ENCODE data around the gene ZNF146.
"Not testable (repeated sequence)": the region's sequence is repeated elsewhere in the genome, so short reads cannot be mapped to it uniquely, and the experiment has no call there.

ZNF146 gene

DNA sequence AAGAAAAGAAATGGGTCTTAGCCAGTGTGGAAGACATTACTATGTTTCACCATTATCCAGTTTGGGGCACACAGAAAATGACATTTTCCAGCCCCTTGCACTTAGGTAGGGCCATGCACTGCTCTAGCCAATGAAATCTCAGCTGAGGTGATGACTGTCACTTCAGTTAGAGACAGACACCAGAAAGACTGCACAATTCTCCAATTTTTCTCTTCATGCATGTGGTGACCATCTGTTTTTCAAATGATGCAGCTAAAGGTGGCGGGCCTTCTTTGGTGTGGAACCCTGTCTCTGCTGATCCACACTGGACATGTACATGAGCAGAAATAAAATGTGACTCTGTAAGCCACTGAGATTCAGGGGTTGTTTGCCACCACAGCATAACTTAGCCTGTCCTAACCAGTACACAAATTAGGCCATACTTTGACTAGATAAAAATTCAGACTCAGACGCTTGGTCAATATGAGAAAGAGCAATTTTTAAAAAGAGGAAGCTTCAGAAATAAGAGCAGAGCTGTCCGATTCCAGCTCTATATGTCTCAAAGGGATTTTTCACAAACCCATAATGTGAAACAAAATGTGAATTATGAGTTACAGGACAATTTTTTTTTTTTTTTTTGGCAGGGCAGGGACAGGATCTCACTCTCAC is 7.2 kb upstream of the ZNF146 start:
- peaks cover 2% of the 10 kb centered on the region for H3K36me3 Mint-ChIP-seq (ENCODE audit: insufficient read depth)
- no peak for ATAC-seq (replicated peaks; ENCODE audit: extremely low read depth, poor library complexity, severe bottlenecking)
- H3K9me3 Mint-ChIP-seq, result no peaks in the 10 kb centered on the region
- no peaks in the 10 kb centered on the region for H3K4me1 Mint-ChIP-seq
- DNase-seq (ENCODE audit: low spot score in 2 of 2), result no peak
- H3K27ac Mint-ChIP-seq (ENCODE audit: low read depth), result peak overlapping the region; percentile 56
- no peaks in the 10 kb centered on the region for H3K27me3 Mint-ChIP-seq
- no peak overlapping the region for H3K4me3 Mint-ChIP-seq

DNA sequence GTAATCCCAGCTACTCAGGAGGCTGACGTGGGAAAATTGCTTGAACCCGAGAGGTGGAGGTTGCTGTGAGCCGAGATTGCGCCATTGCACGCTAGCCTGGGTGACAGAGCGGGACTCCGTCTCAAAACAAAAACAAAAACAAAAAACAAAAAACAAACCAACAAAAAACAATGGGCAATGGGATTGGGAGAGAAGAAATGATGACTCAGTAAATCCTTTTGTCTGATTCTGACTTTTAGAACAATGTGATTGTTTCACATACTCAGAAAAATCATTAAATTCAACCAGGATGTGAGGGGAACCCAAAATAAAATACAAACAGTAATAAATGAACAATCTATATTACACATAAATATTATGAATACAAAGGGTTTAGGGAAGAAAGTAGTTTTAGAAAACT is 5.5 kb upstream of the ZNF146 start:
- DNase-seq (ENCODE audit: low spot score in 2 of 2) (no peak), ATAC-seq (replicated peaks; ENCODE audit: extremely low read depth, poor library complexity, severe bottlenecking) (no peak)
- Mint-ChIP-seq H3K4me3 (no peak overlapping the region), H3K27ac (ENCODE audit: low read depth) (no peak overlapping the region), H3K36me3 (ENCODE audit: insufficient read depth) (peaks cover 2% of the 10 kb centered on the region), H3K27me3 (no peaks in the 10 kb centered on the region), H3K4me1 (no peaks in the 10 kb centered on the region), H3K9me3 (no peaks in the 10 kb centered on the region)

DNA sequence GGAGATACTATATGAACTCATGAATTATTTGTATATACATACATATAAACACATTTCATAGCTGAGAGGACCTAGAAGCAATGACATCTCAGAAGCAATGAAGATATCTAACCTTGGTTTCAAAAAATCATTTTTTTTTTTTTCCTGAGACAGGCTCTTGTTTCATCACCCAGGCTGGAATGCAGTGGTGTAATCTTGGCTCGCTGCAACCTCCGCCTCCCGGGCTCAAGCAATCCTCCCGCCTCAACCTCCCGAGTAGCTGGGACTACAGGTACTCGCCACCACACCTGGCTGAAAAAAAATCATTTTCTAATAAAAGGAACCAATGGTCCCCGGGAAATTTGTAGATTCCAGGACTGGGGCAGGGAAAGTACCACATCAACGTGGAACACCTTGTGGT is 4.4 kb upstream of the ZNF146 start:
- H3K36me3 Mint-ChIP-seq (ENCODE audit: insufficient read depth), result no peaks in the 10 kb centered on the region
- no peaks in the 10 kb centered on the region for H3K27me3 Mint-ChIP-seq
- no peaks in the 10 kb centered on the region for H3K9me3 Mint-ChIP-seq
- ATAC-seq (replicated peaks; ENCODE audit: extremely low read depth, poor library complexity, severe bottlenecking) (no peak), DNase-seq (ENCODE audit: low spot score in 2 of 2) (no peak)
- no peaks in the 10 kb centered on the region for H3K4me1 Mint-ChIP-seq
- no peak overlapping the region for H3K27ac Mint-ChIP-seq (ENCODE audit: low read depth)
- no peak overlapping the region for H3K4me3 Mint-ChIP-seq

DNA sequence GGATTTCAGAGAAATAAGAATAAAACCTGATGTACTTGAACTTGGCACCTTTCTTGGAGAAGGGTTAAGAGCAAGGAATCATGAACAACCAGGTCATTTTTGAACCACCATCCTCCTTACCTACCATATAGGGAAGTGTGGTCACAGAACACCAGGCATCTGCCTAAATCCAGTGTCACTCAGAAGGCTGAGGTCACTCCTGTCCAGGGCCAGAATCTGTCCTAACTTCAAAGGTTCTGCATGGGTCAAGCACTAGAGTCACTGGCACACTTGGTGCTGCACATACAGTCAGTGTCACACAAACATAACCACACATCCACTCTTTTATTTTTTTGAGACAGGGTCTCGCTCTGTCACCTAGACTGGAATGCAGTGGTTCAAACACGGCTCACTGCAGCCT is 2.0 kb upstream of the ZNF146 start:
- Mint-ChIP-seq H3K4me3 (no peak overlapping the region), H3K27me3 (no peaks in the 10 kb centered on the region), H3K9me3 (no peaks in the 10 kb centered on the region), H3K27ac (ENCODE audit: low read depth) (no peak overlapping the region), H3K36me3 (ENCODE audit: insufficient read depth) (peaks cover 4% of the 10 kb centered on the region), H3K4me1 (peaks cover 6% of the 10 kb centered on the region)
- DNase-seq (ENCODE audit: low spot score in 2 of 2) (no peak), ATAC-seq (replicated peaks; ENCODE audit: extremely low read depth, poor library complexity, severe bottlenecking) (no peak)

DNA sequence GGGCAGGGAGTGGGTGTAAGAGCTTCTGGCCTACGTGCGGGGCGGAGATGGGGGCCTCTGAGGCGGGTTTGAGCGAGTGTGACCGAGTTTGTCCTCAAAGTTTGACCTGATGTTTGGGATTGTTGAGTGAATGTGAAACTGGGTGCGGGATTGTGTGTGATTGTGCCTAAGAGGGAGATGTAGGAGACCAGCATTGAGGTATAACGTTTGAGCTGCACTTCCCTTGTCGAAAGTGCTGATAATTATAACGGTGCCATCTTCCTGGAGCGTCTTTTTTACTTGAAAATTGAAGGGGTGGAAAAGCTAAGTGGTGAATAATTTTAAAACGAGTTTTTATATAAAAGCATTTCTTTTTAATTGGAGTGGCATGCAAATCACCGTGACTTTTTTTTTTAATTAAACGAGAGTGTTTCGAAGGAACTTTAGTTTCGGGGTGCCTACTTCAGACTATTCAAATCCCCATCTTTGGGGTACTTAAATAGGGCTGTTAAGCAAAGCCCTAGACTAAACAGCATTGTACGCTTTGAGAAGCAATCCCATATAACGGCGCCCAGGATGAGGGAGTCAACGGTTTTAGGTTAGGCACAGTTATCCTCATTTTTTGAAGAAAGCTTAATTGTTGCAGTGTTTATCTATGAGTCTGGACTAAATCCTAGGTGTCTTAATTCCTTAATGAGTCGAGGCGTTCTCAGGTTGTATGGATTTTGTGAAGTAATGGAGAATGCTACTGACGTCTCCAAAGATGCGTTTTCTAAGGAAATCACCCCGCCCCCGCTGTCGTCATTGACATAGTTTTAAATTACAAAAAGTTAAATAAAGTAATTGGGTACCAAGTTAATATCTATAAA is 594 bp downstream of the ZNF146 start:
- no peak overlapping the region for H3K4me3 Mint-ChIP-seq
- peaks cover 18% of the 10 kb centered on the region for H3K4me1 Mint-ChIP-seq
- DNase-seq (ENCODE audit: low spot score in 2 of 2) (no peak), ATAC-seq (replicated peaks; ENCODE audit: extremely low read depth, poor library complexity, severe bottlenecking) (peak; percentile 1)
- no peaks in the 10 kb centered on the region for H3K9me3 Mint-ChIP-seq
- H3K27ac Mint-ChIP-seq (ENCODE audit: low read depth), result no peak overlapping the region
- no peaks in the 10 kb centered on the region for H3K27me3 Mint-ChIP-seq
- H3K36me3 Mint-ChIP-seq (ENCODE audit: insufficient read depth), result peaks cover 17% of the 10 kb centered on the region

DNA sequence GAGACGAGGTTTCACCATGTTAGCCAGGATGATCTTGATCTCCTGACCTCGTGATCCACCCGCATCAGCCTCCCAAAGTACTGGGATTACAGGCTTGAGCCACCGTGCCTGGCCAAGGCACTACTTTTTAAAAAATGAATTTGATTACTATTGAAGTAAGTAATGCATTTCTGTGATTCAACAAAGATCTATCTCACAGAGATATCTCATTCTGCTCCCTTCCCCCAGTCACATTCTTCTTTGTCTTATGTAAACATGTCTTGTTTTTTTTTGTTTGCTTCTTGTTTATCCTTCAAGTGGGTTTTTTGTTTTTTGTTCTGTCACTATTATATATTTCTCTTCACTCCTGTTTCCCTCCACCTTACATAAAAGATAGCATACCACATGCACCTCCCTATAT is 6.6 kb downstream of the ZNF146 start:
- Mint-ChIP-seq H3K9me3 (no peaks in the 10 kb centered on the region), H3K27ac (ENCODE audit: low read depth) (peak overlapping the region; percentile 54), H3K4me3 (peak overlapping the region; percentile 1), H3K4me1 (peaks cover 45% of the 10 kb centered on the region), H3K27me3 (no peaks in the 10 kb centered on the region), H3K36me3 (ENCODE audit: insufficient read depth) (peaks cover 57% of the 10 kb centered on the region)
- ATAC-seq (replicated peaks; ENCODE audit: extremely low read depth, poor library complexity, severe bottlenecking) (no peak), DNase-seq (ENCODE audit: low spot score in 2 of 2) (no peak)

DNA sequence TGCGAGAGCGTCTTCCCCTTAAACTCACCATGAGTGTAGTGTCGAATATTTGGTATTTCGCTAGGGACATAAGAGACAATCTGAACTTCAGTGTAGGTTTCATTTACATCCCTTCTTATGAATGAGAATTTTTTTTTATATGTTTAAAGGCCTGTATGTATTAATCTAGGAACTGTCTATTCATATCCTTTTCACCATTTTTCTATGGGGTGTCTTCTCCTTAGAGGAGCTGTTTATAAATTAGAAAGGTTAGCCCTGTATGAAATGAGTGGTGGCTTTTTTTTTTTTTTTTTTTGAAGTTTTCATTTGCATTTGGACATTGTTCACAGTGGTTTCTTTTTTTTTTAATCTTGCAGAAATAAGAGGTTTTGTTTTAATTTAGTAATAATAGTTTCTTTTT is 7.6 kb downstream of the ZNF146 start:
- ATAC-seq (replicated peaks; ENCODE audit: extremely low read depth, poor library complexity, severe bottlenecking) (no peak), DNase-seq (ENCODE audit: low spot score in 2 of 2) (no peak)
- Mint-ChIP-seq H3K9me3 (no peaks in the 10 kb centered on the region), H3K4me1 (peaks cover 41% of the 10 kb centered on the region), H3K36me3 (ENCODE audit: insufficient read depth) (peaks cover 63% of the 10 kb centered on the region), H3K27ac (ENCODE audit: low read depth) (no peak overlapping the region), H3K4me3 (no peak overlapping the region), H3K27me3 (no peaks in the 10 kb centered on the region)

DNA sequence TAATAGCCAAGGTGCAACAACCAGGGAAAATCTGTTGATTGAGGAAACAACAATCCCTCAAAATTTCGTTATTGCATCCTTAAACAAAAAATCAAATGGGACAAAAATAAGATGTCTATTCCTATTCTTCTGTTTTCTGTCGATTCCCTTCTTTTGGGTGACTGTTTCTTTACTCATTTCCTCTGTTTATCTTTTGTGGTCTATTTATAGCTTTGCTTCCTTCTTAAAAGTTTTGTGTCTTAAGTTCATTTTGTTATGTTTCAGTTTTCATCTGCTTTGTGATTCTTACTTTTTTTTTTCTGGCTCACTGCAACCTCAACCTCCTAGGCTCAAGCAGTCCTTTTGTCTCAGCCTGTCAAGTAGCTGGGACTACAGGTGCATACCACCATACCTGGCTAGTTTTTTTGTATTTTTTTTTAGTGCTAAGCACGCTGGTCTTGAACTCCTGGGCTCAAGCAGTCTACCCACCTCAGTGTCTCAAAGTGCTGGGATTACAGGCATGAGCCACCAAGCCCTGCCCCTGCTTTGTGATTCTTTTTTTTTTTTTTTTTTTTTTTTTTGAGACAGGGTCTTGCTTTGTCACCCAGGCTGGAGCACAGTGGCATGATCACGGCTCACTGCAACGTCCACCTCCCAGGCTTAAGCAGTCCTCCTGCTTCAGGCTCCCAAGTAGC is 10.4 kb downstream of the ZNF146 start:
- Mint-ChIP-seq H3K9me3 (peaks cover 10% of the 10 kb centered on the region), H3K27me3 (no peaks in the 10 kb centered on the region), H3K4me1 (peaks cover 36% of the 10 kb centered on the region), H3K27ac (ENCODE audit: low read depth) (no peak overlapping the region), H3K4me3 (no peak overlapping the region), H3K36me3 (ENCODE audit: insufficient read depth) (peaks cover 77% of the 10 kb centered on the region)
- DNase-seq (ENCODE audit: low spot score in 2 of 2) (no peak), ATAC-seq (replicated peaks; ENCODE audit: extremely low read depth, poor library complexity, severe bottlenecking) (no peak)

DNA sequence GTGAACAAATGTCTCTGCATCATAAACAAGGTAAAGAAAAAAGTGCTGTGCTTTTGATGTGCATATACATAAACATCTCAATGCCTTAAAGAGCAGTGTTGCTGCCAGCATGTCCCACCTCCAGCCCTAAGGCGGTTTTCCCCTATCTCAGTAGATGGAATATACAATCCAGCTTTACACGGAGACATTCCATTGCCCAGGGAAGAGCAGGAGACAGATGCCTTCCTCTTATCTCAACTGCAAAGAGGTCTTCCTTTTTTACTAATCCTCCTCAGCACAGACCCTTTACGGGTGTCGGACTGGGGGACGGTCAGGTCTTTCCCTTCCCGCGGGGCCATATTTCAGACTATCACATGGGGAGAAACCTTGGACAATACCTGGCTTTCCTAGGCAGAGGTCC is 18.7 kb downstream of the ZNF146 start:
- not testable (repeated sequence) for H3K27me3 Mint-ChIP-seq; DNase-seq (ENCODE audit: low spot score in 2 of 2); H3K4me3 Mint-ChIP-seq; H3K27ac Mint-ChIP-seq (ENCODE audit: low read depth); H3K4me1 Mint-ChIP-seq; ATAC-seq (replicated peaks; ENCODE audit: extremely low read depth, poor library complexity, severe bottlenecking)
- Mint-ChIP-seq H3K36me3 (ENCODE audit: insufficient read depth) (peaks cover 81% of the 10 kb centered on the region), H3K9me3 (peaks cover 35% of the 10 kb centered on the region)

DNA sequence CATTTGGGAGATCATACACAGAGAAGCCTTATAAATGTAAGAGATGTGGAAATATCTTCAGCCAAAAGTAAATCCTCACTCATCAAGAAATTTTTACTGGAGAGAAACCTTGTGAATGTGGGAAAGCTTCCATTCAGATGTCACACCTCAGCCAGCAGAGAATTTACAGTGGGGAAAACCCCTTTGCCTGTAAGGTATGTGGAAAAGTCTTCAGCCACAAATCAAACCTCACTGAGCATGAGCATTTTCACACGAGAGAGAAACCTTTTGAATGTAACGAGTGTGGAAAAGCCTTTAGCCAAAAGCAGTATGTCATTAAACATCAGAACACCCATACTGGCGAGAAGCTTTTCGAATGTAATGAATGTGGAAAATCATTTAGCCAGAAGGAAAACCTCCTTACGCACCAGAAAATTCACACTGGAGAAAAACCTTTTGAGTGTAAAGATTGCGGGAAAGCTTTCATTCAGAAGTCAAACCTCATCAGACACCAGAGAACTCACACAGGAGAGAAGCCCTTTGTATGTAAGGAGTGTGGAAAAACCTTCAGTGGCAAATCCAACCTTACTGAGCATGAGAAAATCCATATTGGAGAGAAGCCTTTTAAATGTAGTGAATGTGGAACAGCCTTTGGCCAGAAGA is 21.5 kb downstream of the ZNF146 start:
- H3K9me3 Mint-ChIP-seq, result peaks cover 28% of the 10 kb centered on the region
- no peak for ATAC-seq (replicated peaks; ENCODE audit: extremely low read depth, poor library complexity, severe bottlenecking)

DNA sequence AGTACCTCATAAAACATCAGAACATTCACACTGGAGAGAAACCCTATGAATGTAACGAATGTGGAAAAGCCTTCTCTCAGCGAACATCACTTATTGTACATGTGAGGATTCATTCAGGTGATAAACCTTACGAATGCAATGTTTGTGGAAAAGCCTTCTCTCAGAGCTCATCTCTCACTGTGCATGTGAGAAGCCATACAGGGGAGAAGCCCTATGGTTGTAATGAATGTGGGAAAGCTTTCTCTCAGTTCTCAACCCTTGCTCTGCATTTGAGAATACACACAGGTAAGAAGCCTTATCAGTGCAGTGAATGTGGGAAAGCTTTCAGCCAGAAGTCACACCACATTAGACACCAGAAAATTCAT is 22.0 kb downstream of the ZNF146 start:
- Mint-ChIP-seq H3K27me3 (no peaks in the 10 kb centered on the region), H3K27ac (ENCODE audit: low read depth) (no peak overlapping the region), H3K36me3 (ENCODE audit: insufficient read depth) (peaks cover 53% of the 10 kb centered on the region), H3K4me3 (no peak overlapping the region), H3K9me3 (peaks cover 28% of the 10 kb centered on the region), H3K4me1 (no peaks in the 10 kb centered on the region)
- ATAC-seq (replicated peaks; ENCODE audit: extremely low read depth, poor library complexity, severe bottlenecking) (no peak), DNase-seq (ENCODE audit: low spot score in 2 of 2) (no peak)

More for the DNA sequence above, 21.5 kb downstream of the ZNF146 start:
- Mint-ChIP-seq H3K27me3 (no peaks in the 10 kb centered on the region), H3K27ac (ENCODE audit: low read depth) (no peak overlapping the region), H3K4me3 (no peak overlapping the region), H3K36me3 (ENCODE audit: insufficient read depth) (peaks cover 58% of the 10 kb centered on the region), H3K4me1 (no peaks in the 10 kb centered on the region)
- DNase-seq (ENCODE audit: low spot score in 2 of 2), result no peak

DNA sequence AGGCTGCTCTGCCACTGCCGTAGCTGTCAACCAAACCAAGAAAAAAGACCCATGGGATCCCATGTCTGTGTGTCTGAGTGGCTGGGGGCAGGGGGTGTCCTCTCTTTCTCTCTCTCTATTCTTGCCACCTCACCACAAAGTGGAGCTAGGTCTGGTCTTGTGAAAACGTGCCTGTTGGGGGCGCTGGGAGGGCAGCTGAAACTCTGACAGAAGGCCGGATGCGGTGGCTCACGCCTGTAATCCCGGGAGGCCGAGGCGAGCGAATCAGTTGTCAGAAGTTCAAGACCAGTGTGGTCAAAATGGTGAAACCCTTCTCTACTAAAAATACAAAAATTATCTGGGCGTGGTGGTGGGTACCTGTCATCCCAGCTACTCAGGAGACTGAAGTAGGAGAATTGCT is 29.2 kb downstream of the ZNF146 start:
- Mint-ChIP-seq H3K9me3 (peaks cover 22% of the 10 kb centered on the region), H3K27me3 (no peaks in the 10 kb centered on the region), H3K36me3 (ENCODE audit: insufficient read depth) (peaks cover 3% of the 10 kb centered on the region), H3K27ac (ENCODE audit: low read depth) (no peak overlapping the region), H3K4me3 (no peak overlapping the region), H3K4me1 (no peaks in the 10 kb centered on the region)
- DNase-seq (ENCODE audit: low spot score in 2 of 2) (no peak), ATAC-seq (replicated peaks; ENCODE audit: extremely low read depth, poor library complexity, severe bottlenecking) (no peak)

Measured in central memory CD8-positive, alpha-beta T cell (primary cell).